ENCODE measurements around the gene GAREM1.

Gene GAREM1

DNA sequence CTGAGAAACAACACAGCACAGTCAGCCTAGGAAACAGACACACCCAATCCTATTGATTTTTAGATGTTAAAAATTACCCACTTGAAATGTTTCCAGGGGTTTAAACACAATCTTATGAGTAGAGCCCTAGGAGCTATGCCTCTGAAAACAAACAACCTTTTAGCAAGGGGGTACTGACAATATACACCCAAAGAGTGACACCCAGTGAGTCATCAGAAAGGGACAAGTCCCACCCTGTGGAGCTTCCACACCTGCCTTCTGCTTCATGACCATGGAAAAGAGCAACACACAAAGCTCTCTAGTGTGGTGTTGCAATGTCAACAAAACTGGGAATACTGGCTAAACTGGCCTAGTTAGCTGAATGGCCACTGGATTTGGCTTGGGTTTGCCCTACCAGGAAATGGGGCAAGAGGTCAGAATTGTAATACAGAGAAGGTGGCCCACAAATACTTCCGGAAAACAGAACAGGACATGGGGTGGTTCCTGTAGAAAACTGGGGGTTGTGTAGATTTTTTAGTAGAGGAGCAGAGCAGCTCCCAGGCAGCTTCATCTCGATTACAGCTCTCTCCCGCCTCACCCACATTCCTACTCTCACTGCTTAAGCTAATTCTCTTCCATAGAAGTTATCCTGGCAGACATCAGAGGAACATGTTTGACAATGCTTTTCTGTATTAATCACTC, 98.2 kb downstream of the GAREM1 start:
- H3K36me3 Mint-ChIP-seq, result no peaks in the 10 kb centered on the region
- no peaks in the 10 kb centered on the region for H3K9me3 Mint-ChIP-seq

DNA sequence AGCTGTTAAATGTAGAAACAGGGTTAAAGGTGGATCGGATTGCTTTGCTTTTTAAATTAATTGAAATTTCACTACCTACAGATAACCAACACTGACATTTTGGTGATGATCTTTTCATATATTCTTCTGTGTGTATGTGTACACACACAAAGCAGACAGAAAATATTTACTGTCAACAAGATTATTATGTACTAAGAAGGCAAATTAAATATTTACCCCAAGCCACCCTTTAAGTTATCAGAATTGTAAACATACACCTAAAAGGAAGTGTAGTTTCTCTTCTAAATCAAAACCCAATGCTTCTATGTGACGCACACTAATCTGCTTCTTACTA, 98.7 kb downstream of the GAREM1 start:
- Mint-ChIP-seq H3K36me3 (no peaks in the 10 kb centered on the region), H3K4me1 (no peaks in the 10 kb centered on the region), H3K27ac (no peak overlapping the region), H3K9me3 (no peaks in the 10 kb centered on the region), H3K4me3 (no peak overlapping the region), H3K27me3 (peaks cover 4% of the 10 kb centered on the region)

More for the DNA sequence above, 98.2 kb downstream of the GAREM1 start:
- Mint-ChIP-seq H3K27me3 (peaks cover 4% of the 10 kb centered on the region), H3K4me1 (no peaks in the 10 kb centered on the region), H3K4me3 (no peak overlapping the region), H3K27ac (no peak overlapping the region)

DNA sequence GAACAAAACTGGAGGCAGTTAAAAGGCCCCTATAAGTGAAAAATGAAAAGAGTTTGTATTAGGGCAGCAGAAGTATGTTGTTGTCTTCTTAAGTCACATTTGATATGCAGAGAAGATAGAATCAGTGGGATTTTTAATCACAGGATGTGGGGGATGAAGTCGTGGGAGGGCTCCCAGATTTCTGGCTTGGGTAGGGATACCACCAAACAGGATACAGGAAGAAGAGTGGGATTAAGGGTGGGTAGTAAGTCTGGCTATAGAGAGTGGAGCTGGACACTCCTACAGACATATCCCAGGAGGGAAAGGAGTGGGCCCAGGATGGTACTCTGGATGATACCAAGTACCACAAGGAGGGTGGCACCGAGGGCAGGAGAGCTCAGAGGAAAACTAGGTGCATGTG, 99.3 kb downstream of the GAREM1 start:
- no peaks in the 10 kb centered on the region for H3K9me3 Mint-ChIP-seq
- no peak overlapping the region for H3K4me3 Mint-ChIP-seq
- H3K4me1 Mint-ChIP-seq, result no peaks in the 10 kb centered on the region
- H3K27ac Mint-ChIP-seq, result no peak overlapping the region
- peaks cover 4% of the 10 kb centered on the region for H3K27me3 Mint-ChIP-seq
- H3K36me3 Mint-ChIP-seq, result no peaks in the 10 kb centered on the region

DNA sequence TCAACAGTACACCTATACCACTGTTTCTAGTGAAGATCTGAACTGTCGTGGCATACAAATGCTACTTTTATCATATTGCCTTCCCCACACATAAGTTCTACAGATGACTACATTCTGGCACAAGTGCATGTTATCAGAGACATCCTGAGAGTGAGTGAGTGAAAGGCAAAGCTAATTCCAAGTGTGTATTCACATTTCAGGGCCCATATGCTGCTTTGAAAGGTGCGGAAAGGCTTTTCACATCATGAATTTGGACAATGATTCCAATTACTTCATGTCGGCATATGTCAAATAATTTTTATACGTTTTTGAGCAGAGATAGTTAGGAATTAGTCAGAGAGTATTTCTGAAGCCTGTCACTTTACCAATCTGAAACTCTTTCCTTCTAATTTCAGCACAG, 101.7 kb downstream of the GAREM1 start:
- H3K9me3 Mint-ChIP-seq, result no peaks in the 10 kb centered on the region
- H3K4me1 Mint-ChIP-seq, result no peaks in the 10 kb centered on the region
- no peak overlapping the region for H3K27ac Mint-ChIP-seq
- H3K4me3 Mint-ChIP-seq, result no peak overlapping the region
- peaks cover 5% of the 10 kb centered on the region for H3K27me3 Mint-ChIP-seq
- H3K36me3 Mint-ChIP-seq, result no peaks in the 10 kb centered on the region

DNA sequence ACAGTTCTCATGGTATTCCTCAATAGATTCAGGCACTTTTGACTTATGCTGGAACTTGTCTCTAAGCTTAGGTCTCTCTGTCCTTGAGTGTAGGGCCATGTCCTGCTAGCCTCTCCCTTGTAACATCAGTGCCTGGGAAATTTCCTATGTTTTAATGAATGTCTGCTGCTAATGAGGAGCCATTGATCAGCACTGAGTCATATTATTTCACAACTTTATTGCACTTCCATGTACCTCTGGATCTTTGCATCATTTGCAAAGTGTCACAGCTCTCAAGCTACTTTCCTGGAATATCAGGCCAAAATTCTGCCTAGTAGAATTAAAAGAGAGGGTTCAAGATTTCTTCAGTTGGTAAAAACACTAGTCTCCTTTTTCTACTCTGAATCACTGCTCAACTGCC, 102.5 kb downstream of the GAREM1 start:
- H3K36me3 Mint-ChIP-seq, result no peaks in the 10 kb centered on the region
- no peaks in the 10 kb centered on the region for H3K9me3 Mint-ChIP-seq
- peaks cover 5% of the 10 kb centered on the region for H3K27me3 Mint-ChIP-seq
- H3K27ac Mint-ChIP-seq, result no peak overlapping the region
- H3K4me3 Mint-ChIP-seq, result no peak overlapping the region
- H3K4me1 Mint-ChIP-seq, result no peaks in the 10 kb centered on the region

DNA sequence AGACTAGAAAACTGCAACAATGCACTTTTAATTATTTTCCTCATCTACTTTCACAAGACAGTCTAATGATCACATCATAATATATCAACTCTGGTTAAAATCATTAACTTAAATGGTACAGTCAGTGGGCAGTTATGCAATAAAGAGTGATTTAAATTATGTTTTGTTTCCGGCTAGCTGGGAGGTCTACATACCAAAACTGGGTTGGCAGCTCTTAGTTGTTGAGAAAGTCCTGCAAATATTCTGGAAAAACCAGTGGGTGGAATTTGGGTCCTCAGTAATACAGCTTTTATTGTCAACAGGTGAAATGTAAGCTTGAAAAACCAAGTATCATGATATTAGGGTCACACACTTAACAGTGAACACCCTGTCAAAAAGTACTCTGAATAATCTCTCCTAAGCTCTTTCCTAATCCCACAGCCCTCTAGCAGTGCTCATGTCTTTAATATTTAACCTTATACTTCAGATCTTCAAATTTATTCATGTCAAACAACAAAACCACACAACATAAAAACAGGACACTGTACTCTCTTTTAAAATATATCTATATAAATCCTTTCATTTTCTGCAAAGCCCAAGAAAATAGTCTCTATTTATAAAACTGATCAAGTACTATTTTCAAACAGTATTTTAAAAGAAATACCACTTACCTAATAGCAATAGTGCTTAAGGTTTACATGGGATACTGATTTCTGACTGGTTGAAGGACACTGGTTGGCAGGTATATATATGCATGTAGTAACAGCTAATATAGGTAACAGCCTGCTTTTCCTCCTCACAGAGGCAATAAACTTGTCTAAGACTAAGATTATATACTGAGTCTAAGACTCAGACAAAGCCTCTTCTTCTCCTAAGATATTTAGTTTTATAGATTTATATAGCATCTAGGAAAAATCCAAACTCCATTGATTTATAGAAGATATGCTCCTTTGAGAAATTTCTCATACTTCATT, 103.8 kb downstream of the GAREM1 start:
- peaks cover 6% of the 10 kb centered on the region for H3K27me3 Mint-ChIP-seq
- H3K4me1 Mint-ChIP-seq, result no peaks in the 10 kb centered on the region

DNA sequence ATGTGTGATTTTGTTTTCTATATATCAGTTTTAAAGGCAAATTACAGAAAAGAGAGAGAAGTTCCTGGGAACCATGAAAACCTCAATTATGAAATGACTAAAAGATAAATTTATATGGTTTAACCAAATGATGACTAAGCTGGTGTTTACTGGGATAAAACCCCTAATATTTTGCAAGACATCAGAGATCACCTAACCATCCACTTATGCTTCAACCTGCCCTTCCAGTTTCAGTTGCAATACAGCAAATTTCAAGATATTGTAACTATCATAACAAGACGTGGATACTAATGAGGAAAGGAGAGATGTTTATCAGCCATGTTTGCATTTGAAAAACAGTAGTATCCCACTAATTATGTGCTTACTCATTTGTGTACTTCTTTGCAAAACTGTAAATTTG, 108.2 kb downstream of the GAREM1 start:
- H3K9me3 Mint-ChIP-seq, result no peaks in the 10 kb centered on the region
- no peak overlapping the region for H3K27ac Mint-ChIP-seq
- H3K36me3 Mint-ChIP-seq, result no peaks in the 10 kb centered on the region
- H3K4me3 Mint-ChIP-seq, result no peak overlapping the region
- H3K27me3 Mint-ChIP-seq, result peaks cover 3% of the 10 kb centered on the region
- H3K4me1 Mint-ChIP-seq, result no peaks in the 10 kb centered on the region

More for the DNA sequence above, 103.8 kb downstream of the GAREM1 start:
- no peaks in the 10 kb centered on the region for H3K9me3 Mint-ChIP-seq
- no peak overlapping the region for H3K27ac Mint-ChIP-seq
- H3K36me3 Mint-ChIP-seq, result no peaks in the 10 kb centered on the region
- no peak overlapping the region for H3K4me3 Mint-ChIP-seq

DNA sequence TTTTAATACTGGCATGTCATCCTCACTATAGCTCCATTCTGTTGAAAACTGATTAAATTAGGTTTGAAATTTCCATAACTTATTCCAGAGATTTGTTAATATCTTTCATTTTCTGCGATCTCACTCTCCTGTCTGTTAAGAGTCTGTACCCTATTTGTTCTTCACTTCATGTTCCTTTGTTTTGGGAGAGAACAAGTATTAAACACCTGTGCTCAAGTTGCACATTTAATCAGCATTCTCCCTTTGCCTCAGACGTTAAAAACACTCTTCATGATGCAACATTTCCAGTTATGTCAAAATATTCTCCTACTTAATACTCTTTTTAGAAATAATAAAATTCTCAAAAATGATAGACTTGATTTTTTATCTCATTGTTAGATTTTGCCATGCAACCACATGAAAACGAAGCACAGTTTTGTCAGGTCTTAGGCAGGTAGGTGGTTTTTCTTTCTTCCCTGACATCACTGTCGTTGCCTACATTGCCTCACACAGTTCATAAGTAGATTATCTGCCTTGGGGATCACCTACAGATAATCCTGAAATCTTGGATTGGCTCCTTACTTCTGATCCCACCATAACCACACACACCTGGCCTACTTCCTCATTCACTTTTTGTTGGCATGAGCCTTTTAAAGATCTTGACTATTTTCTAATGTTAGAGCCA, 109.9 kb downstream of the GAREM1 start:
- peaks cover 4% of the 10 kb centered on the region for H3K27me3 Mint-ChIP-seq
- no peak overlapping the region for H3K4me3 Mint-ChIP-seq

DNA sequence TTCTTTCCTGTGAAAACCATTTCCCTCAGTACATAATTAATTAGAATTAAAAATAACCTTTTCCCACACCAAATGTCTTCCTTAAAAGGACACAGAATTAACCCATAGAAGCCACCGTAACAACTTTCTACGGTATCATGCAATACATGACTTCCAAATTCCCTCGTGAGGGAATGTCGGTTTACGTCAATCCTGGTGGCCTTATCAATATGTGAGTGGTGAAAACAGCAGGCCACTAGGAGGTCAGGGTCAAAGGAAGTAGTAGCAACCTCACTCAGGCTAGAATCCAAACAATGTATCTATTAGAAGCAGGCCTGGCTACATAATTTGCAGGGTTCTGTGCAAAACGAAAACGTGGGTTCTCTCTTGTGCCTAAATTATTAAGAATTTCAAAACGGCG, 112.2 kb downstream of the GAREM1 start:
- H3K4me3 Mint-ChIP-seq, result no peak overlapping the region
- no peaks in the 10 kb centered on the region for H3K36me3 Mint-ChIP-seq
- no peaks in the 10 kb centered on the region for H3K9me3 Mint-ChIP-seq
- no peaks in the 10 kb centered on the region for H3K4me1 Mint-ChIP-seq
- H3K27me3 Mint-ChIP-seq, result peaks cover 2% of the 10 kb centered on the region
- no peak overlapping the region for H3K27ac Mint-ChIP-seq

More for the DNA sequence above, 109.9 kb downstream of the GAREM1 start:
- Mint-ChIP-seq H3K27ac (no peak overlapping the region), H3K4me1 (no peaks in the 10 kb centered on the region), H3K9me3 (no peaks in the 10 kb centered on the region), H3K36me3 (no peaks in the 10 kb centered on the region)

DNA sequence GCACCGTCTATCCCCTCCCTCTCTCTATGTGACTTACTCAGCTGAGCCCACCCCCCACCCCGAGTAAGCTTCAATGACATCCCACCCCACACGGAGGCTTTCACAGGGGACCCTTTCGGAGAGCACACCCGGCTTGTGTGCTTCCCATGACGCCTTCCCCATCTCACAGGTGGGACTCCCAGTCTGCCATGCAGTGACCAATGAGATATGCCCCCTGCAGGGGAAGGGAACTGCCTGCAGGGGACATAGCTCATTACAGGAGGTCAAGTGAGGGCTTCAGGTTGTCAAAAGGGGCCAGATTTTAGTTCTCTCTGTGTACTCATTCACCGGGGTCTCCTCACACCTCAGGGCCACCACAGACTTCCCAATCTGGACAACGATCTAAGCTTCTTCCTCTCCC, 112.6 kb downstream of the GAREM1 start:
- no peaks in the 10 kb centered on the region for H3K36me3 Mint-ChIP-seq
- no peak overlapping the region for H3K27ac Mint-ChIP-seq
- no peak overlapping the region for H3K4me3 Mint-ChIP-seq
- H3K4me1 Mint-ChIP-seq, result no peaks in the 10 kb centered on the region
- H3K9me3 Mint-ChIP-seq, result no peaks in the 10 kb centered on the region
- peaks cover 2% of the 10 kb centered on the region for H3K27me3 Mint-ChIP-seq

DNA sequence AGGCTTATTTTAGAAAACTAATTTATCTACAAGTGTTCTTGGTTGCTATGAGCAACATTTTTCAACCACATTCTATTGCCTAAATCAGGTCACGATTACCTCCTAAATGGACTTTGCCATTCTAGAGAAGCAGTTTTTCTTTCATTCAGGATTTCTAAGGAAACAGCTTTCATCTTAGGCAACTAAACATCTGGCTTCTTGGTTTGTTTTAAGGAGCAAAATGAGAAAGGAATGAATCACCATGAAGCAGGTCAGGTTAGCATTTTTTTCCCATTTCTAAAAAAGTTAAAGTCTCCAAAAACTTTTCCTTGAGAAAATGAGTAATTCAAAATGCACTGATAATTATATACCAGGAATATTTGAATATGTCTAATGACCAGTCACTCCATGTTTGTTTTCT, 114.8 kb downstream of the GAREM1 start:
- H3K36me3 Mint-ChIP-seq, result no peaks in the 10 kb centered on the region
- peaks cover 1% of the 10 kb centered on the region for H3K27me3 Mint-ChIP-seq
- H3K27ac Mint-ChIP-seq, result no peak overlapping the region
- H3K4me3 Mint-ChIP-seq, result no peak overlapping the region
- H3K9me3 Mint-ChIP-seq, result no peaks in the 10 kb centered on the region
- no peaks in the 10 kb centered on the region for H3K4me1 Mint-ChIP-seq

DNA sequence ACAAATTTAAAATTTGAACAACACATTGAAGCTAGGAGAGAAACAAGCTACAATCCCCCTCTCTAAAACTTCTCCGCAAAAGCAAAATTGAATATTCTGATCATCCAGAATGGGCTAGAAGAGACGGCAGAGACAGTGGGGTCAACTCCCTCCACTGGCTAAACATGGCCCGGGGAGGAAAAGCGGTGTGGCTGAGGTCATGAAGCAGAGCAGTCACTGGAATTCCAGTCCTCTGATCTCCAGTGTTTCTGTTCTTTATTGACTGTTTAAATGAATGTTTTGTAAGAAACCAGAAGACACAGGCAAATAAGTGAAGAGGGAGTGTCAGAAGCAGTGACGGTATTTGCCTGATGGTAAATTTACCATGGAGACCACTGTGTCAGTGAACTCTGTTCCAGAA, 116.2 kb downstream of the GAREM1 start:
- Mint-ChIP-seq H3K27ac (no peak overlapping the region), H3K27me3 (peaks cover 1% of the 10 kb centered on the region), H3K9me3 (no peaks in the 10 kb centered on the region), H3K4me1 (no peaks in the 10 kb centered on the region), H3K4me3 (no peak overlapping the region), H3K36me3 (no peaks in the 10 kb centered on the region)

DNA sequence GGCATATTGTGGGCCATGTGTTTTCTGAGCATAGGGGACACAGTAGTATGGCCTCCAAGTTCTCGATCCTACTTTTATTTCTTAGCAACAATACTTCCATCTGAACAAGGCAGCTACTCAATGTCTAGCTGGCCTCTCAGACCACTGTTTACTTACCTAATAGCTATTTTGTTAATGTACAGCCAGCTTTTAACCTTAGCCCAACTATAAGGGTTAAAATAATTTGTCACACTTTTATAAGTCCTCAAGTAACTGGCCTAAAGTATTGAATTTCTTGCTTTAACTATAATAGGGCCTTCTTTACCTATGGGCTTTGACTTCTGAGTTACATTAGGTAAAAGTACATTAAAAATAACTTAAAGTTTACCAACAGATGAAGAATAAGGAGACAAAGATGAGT, 117.4 kb downstream of the GAREM1 start:
- Mint-ChIP-seq H3K27me3 (peaks cover 1% of the 10 kb centered on the region), H3K4me3 (no peak overlapping the region), H3K27ac (no peak overlapping the region), H3K4me1 (no peaks in the 10 kb centered on the region), H3K9me3 (no peaks in the 10 kb centered on the region), H3K36me3 (no peaks in the 10 kb centered on the region)

DNA sequence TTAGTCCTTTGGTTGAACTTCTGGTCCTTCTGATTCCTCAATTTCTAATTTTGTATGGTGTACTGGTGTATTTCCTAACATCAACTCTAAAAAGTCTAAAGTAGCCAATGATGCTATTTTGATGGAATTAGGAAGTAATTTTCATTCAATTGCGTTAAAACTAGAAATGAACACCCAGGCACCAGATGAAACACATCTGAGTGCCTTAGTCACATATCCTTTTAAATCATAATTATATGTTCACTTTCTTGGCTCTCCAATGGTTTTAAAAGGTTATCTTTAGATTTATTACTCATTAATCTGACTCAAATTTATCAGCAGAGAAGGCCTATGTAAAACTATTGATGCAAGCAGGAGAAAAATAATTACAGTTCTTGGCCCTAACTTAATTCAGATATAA, 119.7 kb downstream of the GAREM1 start:
- Mint-ChIP-seq H3K9me3 (no peaks in the 10 kb centered on the region), H3K36me3 (no peaks in the 10 kb centered on the region), H3K27me3 (no peaks in the 10 kb centered on the region), H3K4me3 (no peak overlapping the region), H3K4me1 (no peaks in the 10 kb centered on the region), H3K27ac (no peak overlapping the region)

DNA sequence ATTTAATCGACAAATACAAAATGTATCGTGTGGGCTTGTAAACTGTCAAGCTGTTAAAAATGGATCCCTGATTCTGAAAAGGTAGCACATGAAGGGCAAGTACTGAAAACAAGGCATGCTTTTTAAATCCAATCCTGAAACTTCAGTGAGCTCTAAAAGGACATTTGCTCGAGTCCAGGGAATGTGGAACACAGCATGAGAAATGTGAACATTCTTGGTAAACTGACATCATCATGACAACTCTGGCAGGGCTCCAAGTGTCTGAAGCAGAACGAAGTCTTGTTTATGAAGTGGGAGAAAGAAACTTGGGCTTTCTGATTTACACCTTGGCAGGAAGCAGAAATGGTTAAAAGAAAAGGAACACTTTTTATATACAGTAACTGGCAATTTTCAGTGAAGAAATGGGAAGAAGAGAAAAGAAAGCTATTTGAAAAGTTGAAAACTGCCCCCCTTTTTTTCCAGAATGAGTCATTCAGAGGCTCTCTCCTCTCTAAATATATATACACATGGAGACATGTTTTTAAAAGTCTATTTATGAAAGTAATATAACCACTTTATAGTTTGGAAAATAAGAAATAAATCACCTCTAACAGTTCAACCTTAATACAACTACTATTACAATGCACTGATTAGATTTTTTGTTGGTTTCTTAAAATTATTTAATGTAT, 120.8 kb downstream of the GAREM1 start:
- H3K4me3 Mint-ChIP-seq, result no peak overlapping the region
- no peak overlapping the region for H3K27ac Mint-ChIP-seq
- H3K4me1 Mint-ChIP-seq, result no peaks in the 10 kb centered on the region
- no peaks in the 10 kb centered on the region for H3K36me3 Mint-ChIP-seq
- no peaks in the 10 kb centered on the region for H3K27me3 Mint-ChIP-seq
- no peaks in the 10 kb centered on the region for H3K9me3 Mint-ChIP-seq

Measured in activated naive CD4-positive, alpha-beta T cell treated with anti-CD3 and anti-CD28 coated beads, Interleukin-2, amount 50 U/mL, for 24 hours (primary cell).